GM12874 (cell line): ENCODE data around the gene FAM43B.

Source experiments
- TF ChIP-seq, protein P1 (sequence below): IDR thresholded peaks from 2 replicates; pipeline ENCODE4 v1.5.1; 2011; ENCODE audit warnings: low read depth, mild to moderate bottlenecking, control low read depth, low read length, moderate library complexity; ENCODE audit not compliant: insufficient read depth

Gene FAM43B, protein sequence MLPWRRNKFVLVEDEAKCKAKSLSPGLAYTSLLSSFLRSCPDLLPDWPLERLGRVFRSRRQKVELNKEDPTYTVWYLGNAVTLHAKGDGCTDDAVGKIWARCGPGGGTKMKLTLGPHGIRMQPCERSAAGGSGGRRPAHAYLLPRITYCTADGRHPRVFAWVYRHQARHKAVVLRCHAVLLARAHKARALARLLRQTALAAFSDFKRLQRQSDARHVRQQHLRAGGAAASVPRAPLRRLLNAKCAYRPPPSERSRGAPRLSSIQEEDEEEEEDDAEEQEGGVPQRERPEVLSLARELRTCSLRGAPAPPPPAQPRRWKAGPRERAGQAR

DNA sequence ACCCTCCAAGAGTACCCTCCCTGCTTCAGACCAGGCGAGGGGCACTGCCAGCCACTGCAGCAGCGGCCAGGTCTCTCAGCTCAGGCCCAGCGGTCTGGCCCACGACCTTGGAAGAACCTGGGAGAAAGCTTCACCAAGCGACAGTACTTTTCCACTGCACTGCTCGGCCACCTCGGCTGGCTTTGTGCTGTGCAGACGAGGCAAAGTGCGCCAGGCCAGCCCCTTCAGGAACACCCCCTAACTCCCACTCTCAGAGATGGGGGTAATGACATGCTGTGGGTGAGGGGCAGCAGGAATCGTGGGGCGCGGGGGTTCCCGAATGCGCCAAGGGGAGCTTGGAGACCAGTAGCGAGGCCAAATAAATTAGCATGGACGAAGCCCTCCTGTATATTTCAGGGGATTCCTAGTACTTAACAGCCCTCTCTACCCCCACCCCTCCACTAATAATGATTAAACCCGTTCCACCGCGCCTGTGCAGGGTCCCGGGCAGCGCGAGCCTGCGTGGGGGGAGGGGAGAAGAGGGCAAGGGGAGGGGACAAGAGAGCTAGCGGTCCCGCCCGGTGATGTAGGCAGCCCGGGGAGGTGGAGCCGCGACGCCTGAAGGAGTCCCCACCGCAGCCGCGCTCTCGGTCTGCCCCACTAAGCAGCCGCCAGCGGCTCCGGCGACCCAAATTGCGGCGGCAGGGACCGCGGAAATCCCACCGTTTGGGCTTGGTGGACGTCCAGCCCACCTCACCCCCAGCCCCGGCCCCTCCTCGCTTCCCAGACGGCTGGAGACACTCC lies at the start of gene FAM43B:
FAM43B (plus strand) TSS at position 629 of the 783 bp plus-strand sequence. CDS start 401 bp downstream, outside the sequence.
- TF ChIP-seq, protein P1, sequence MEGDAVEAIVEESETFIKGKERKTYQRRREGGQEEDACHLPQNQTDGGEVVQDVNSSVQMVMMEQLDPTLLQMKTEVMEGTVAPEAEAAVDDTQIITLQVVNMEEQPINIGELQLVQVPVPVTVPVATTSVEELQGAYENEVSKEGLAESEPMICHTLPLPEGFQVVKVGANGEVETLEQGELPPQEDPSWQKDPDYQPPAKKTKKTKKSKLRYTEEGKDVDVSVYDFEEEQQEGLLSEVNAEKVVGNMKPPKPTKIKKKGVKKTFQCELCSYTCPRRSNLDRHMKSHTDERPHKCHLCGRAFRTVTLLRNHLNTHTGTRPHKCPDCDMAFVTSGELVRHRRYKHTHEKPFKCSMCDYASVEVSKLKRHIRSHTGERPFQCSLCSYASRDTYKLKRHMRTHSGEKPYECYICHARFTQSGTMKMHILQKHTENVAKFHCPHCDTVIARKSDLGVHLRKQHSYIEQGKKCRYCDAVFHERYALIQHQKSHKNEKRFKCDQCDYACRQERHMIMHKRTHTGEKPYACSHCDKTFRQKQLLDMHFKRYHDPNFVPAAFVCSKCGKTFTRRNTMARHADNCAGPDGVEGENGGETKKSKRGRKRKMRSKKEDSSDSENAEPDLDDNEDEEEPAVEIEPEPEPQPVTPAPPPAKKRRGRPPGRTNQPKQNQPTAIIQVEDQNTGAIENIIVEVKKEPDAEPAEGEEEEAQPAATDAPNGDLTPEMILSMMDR = no peak

DNA sequence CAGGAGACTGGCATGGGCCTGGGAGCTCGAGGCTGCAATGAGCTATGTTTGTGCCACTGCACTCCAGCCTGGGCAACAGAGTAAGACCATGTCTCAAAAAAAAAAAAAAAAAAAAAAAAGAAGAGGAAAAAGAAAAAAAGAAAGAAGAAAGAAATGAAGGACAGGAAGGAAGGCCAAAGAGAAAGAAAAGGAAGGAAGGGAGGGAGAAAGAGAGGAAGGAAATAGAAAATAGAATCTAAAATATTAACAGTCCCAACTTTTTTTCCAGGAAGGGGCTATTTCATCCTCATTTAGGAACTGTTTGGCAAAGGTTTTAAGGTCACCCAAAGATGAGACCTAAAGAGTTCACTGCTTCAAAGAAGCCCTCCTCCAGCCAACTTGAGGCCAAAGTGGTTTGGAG lies 46.9 kb upstream of the FAM43B start:
- TF ChIP-seq, protein P1 = no peak

DNA sequence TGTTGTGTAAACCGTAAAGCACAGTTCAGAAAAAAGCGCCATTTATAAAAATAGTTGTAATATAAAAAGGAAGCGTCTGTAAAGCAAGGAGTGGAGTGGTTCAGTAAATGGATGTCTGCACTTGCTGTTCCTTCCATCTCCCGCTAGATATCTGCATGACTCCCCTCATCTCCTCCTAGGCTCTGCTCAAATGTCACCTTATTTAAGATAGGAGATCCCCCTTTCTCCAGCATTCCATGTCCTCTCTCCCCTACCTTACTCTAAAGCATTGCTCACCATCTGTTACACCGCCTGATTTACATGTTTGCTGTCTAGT lies 45.2 kb upstream of the FAM43B start:
- TF ChIP-seq, protein P1 = no peak

DNA sequence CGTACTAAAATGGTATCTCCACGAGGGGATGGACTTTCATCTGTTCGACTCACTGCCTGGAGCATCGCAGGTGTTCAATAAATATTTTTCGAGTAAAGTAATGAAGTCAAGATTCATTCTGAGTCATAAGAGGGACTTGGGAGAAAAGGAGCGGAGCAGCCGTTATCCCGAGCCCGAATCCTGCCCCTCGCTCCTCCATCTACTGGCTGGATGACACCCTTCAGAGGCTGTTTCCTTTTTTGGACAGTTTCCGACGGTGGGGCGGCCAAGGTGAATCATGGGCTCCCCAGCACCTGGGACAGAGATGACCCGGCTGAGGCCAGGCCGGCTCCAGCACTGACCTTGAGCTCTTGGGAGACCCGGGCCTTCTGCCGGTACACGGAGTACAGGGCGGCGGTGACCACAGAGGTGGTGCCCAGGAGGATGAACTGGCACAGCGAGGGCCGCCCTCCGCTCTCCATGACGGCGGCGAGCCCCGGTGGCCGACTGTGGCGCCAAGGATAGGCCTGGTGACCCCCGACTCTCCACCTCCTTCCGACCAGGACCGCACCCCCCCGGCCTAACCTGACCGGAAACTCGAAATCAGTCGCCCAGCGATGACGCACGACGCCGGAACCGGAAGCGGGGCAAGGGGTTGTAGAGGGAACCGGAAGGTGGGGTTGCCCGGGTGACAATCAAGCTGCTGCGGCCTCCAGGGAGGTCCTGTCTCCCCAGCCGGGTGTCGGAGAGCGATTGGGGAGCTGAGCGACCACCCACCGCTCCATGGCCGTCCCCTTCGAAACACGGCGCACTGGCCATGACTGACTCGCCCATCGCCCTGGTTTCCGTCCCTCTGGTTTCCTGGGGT lies 44.6 kb upstream of the FAM43B start, which contains the start of gene MUL1:
MUL1 (minus strand) TSS at position 588 of the 847 bp plus-strand sequence; CDS start at position 461, 127 bp downstream.
- TF ChIP-seq, protein P1 = no peak

DNA sequence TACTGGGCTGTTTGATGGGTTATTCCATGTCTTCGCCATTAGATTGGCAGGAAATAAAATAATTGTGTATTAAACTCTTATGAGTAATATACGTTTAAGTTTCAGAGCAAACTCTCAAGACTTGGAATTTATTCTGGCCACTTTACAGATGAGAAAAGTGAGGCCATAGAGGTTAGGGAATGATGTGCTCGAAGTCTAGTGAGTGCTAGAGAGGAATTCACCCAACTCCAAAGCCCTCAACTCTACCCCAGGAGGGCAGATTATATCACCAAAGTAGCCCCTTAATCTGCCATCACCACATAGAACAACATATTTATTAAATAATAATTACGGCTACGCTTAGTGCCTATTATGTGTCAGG lies 44.0 kb upstream of the FAM43B start:
- TF ChIP-seq, protein P1 = no peak

DNA sequence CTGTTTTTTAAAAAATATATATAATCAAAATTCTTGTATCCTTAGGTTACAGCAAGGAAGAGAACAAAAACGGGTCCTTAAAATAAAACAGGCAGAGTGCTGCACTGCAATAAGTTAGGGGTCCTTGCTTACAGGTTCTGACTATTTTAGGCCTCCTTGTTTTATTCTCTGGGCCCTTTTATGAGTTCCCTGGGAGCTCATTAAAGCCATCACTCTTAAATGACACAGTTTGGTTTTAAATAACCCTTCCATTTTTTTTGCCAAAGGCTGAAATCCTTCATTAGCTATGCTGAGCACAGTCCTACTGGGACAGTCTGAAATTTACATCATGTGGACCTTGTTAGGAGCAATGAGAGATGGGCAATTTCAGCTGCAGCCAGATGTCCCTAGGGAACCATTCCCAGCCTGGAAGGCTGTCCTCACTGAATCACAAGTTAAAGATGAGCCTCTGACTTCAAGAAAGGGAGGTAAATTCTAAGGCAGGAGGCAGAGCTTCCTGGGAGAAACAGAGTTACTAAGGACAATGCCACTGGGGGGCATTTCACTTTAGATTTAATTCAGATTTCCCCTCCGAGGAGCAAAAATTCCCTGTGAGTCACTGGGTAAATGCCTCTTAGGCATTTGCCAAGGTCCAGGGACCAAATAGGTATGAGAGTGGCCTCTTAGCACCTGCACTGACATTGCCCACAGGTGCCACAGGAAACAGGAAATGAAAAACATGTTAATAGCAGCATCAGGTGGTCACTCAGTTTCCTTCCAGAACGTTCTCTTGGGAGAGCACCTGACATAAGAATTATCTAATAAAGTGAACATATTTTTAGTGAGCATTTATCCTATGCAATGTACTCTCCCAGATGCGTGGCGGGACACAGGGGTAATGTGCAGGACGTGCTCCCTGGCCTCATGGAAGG lies 40.6 kb upstream of the FAM43B start:
- TF ChIP-seq, protein P1 = no peak
